Myocyte (in vitro differentiated cells): ENCODE data around the gene ONECUT3. TPM values are rescaled to one million over a fixed set of nuclear protein-coding genes. Genes with fewer than 3 reads are reported as not detected.
A peak's percentile ranks its signal among the peaks of the same experiment; 100 is the strongest.
"Not testable (repeated sequence)": the region's sequence is repeated elsewhere in the genome, so short reads cannot be mapped to it uniquely, and the experiment has no call there.

Source experiments
- DNase-seq: peaks from one replicate; pipeline ENCODE4 v3.0.0-alpha.2; 2012; ENCODE audit warnings: low read depth
- total RNA-seq: library from RNA; depleted of rRNA; stranded (reverse); fragments of >200 nt; gene quantifications from 2 replicates; pipeline ENCODE4 v1.2.3, GENCODE V29; 2014

The ONECUT3 gene
- total RNA-seq, 1 donor from 2014 or later: not detected

DNA sequence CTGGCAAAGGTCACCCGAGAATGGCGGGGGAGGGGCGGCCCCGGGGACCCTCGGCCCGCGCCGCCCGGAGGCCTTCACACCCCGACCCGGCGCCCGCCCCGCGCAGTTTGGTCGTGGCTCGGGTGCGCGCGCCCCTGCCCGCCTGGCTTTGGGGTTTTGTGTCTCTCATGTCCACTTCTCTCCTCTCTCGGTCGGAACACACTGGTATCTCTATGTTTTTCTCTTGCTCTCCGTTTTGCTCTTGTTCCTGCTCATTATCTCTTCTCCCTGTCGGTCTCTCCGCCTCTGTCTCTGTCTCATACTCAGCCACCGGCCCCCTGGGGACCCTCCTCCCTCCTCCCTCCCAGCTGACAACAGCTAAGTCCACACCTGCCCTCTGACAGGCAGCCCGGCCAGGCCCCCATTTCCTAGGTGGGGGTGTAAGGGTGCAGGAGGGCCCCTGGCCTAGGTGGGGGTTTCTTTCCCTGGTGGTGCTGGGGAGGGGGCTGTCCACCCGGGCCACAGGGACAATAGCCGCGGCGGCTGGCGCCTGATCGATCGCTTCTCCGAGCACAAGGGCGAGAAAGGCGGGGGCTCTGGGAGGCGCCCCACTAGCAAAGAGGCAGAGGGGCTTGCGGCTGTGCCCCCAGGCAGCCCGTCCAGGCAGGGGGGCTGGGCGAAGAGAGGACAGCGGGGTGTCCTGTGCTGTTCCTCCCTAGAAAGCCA, 2.3 kb downstream of the ONECUT3 start:
- DNase-seq: no peak

DNA sequence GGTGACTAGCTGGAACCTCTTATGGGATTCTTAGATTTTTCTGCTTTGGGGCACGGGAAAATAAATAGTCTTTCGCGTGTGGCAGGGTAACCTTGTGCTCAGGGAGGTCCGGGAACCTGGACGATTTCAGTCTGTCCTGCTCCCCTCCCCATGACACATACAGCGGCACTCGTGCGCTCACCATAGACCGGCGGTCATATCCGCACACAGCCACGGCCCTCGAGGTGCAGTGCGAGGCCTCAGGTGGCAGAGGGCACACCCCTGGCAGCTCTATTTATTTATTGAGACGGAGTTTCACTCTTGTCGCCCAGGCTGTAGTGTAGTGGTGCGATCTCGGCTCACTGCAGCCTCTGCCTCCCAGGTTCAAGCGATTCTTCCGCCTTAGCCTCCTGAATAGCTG, 3.0 kb downstream of the ONECUT3 start:
- no peak for DNase-seq

DNA sequence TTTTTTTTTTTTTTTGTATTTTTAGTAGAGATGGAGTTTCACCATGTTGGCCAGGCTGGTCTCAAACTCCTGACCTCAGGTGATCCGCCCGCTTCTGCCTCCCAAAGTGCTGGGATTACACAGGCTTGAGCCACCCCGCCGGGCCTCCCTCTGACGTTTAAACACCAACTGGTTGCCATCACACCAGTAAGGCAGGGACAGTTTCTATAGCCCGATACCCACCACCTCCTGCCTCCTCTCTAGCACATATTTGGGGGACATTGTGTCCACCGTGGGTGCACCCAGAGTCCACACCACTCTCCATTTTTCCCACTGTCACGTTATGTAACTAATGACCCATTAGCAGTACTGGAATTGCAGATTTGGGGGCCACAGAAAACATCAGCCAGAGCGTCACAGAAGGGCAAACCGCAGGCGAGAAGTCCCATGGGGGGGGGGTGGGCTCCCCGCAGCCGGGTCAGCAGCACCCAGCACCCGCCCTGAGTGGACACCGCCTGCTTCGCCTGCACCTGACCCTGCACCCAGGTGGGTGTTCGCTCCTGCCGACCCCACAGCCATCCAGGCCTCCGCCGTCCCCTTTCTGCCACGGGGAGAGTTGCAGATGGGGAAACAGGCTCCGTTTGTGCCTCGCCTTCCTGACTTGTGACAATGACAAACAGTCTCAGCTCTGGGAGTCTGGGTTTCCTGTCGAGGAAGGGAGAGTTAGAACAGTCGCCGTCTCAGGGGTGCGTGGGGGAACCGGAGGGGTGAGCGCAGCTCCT, 3.6 kb downstream of the ONECUT3 start:
- DNase-seq: no peak

DNA sequence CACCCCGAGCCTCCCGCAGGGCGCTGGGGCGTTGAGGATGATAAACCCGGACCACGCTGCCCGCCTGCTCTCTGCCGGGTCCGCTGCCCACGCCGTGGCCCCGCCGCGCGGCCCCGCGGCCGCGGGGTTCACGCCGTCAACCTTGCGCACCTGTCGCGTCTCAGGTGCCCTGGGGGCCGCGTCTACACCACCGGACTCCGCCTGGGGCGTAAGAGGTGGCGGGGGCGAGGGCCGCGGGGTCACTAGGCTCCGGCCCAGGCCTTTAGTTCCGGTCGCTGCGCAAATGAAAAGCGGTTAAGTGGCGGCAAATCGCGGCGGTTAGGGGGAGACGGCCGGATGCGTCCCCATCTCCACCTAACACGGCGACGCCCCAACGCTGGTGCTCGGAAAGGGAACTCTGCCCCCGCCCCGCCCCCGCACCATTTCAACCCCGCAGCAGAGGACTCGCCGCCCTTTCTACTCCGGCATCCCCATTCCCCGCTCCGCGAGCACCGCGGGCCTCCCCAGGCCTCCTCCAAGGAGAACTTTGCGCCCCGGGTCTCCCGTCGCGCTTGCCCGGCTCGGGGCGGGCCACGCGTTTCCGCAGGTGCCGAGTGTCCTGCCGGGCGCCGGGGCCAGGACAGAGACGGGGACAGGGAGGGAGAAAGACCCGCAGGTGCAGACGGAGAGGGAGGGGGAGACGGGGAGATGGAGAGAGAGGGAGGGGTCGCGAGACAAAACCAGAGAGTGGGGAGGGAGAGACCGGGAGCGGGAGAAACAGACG, 4.3 kb downstream of the ONECUT3 start:
- no peak for DNase-seq

DNA sequence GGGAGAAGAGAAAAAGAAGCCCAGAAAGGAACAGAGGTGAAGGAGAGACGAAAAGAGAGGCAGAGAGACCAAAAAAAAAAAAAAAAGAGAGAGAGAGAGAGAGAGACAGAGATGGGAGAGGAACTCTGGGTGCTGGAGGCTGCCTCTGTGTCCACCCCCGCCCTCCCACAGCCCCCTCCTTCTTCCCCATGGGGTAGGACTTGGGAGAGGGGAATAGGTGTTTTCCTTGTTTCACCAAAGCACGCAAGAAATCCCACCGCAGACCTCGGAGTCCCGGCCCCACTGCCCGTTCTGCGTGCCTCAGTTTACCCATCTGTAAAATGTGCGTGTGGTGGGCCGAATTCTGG, 4.9 kb downstream of the ONECUT3 start:
- no peak for DNase-seq

DNA sequence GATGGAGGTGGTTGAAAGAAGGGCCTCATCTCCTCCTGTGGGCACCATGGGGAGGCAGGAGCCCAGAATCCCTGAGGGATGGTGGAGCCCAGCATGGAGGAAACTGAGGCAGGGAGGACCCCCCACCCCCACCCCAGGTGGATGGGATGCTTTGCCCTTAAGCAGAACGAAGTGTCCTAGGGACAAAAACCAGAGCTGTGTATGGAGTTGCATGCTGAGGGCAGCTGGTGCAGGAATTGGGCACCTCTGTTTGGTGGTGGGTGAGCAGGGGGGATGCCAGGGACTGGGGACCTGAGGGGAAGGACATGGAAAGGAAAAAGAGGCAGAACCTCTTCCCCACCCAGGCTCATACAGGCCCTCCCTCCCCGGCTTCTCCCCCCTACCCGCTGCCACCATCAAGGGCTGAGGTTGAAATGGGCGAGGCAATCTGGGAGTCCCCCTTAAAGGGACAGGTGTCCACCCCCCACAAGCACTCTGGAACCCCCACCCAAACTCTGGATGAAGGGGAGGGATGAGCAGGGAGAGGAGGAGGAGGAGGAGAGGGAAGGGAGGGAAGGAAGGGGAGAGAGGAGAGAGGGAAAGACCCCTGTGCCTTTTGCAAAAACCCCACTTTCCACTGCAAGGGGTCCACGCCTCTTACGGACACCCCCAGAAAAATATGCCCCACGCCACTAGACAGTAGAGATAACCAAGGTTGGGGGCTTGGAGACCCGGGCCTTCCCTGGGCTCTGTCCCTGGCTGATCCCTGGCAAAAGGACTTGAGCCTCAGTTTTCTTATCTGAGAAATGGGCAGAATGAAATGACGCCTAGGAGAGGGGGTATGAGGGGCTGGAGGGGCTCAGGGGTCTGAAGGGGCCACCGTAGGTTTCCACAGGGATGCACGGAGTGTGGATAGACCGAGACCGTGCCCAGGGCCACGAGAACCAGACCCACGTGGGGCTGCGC, 5.9 kb downstream of the ONECUT3 start:
- no peak for DNase-seq

DNA sequence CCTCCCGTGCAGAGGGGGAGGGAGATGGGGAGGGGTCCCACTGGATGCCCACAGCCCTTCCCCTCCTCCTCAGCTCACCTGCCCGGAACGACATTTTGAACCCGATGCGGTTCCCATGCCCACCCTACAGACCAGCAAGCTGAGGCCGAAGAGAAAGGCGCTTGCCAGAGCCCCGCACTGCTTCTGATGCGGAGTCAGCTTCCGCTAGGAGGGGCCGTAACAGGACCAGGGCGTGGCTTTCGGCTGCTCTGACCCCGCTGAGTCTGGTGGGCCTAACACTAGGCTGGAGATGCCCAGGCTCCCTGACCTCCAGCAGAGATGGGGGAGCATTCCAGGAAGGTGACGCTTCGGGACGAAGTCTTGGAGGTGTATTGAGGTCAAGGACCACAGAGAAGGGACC, 6.7 kb downstream of the ONECUT3 start:
- DNase-seq: no peak

DNA sequence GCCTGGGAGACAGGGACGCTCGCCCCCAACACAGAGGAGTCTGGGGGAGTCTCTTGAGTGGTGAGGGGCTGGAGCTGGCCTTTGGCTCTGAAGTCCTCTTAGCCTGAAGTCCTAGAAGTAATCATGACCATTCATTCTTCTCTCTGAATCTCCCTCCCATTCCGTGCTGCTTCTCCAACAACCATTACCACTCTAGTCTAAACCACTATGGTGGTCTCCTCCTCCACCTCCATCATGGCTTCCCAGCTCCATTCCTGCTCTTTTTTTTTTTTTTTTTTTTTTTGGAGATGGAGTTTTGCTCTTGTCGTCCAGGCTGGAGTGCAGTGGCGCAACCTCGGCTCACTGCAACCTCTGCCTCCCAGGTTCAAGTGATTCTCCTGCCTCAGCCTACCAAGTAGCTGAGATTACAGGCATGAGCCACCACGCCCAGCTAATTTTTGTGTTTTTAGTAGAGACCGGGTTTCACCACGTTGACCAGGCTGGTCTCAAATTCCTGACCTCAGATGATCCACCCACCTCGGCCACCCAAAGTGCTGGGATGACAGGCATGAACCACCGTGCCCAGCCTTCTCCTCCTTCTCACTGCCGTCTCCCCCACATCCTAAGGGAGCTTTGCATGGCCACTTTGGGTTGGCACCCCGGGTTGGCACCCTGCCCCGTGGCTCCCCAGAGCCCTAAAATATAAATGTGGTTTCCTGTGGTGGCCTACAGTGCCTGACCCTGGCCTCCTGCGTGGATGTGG, 7.7 kb downstream of the ONECUT3 start:
- not testable (repeated sequence) for DNase-seq

DNA sequence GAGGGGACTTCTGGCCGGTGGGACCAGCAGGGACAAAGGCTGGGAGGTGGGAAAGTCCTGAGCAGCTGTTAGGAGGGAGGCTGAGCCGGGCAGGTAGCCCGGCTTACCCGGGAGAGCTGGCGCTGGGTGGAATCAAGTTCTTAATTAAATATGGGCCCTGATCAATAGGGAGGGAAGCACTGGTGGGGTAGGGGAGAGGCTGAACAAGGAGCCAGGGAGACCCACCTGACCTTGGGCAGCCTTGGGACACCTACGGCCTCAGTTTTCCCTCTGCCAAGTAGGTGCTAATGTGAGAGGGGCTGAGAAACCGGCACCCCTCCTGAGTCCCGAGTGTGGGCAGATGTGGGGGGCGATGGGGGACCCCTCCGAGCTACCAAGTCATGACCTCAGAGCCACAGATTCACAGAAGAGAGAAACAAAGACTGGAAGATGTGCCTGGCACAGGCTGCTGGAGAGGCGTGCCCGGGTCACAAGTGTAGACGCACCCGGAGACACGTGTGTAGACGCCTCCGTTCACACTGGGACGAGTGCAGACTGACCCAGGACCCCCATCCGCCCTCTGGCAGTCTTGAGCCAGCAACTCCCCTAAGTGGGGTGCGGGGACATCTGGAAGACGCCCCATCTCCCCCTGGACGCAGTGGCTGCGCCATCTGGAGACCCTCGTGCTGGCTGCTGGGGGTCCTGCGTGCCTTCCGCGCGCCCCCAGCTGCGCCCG, 8.4 kb downstream of the ONECUT3 start:
- DNase-seq: no peak

DNA sequence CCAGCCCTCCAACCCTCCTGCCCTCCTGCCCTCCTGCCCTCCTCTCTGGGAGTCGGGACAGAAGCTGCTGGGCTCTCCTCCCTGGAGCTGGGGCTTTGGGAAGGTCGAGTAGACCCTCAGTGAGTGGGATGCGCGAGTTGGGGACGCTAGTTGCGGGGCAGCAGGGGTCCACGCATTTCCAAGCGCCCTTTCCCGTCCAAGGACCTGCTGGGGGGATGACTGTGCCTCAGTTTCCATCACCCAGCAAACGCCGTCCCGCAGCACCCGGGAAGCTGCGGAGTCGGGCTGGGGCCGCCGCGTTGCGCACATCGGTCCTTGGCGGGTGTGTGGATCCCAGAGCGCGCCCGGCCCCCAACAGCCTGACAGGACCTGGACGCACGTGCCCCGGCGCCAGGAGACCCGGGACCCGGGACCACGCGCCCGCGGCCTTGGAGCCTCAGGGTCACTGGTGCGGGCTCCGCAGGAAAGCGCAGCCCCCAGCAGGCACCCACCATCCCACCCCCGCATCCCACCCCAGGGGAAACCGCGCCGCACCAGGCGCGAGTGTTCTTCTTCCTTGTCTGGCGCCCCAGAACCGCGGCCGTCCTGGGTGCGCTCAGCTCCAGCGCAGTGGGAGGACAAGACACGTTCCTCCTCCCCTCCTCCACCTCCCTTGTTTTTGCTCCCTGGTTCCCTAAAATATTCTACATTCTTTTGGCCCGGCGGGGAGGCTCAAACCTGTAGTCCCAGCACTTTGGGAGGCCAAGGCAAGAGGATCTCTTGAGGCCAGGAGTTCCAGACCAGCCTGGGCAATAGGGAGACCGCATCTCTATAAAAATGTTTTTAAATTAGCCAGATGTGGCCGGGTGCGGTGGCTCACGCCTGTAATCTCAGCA, 9.2 kb downstream of the ONECUT3 start:
- DNase-seq: no peak

DNA sequence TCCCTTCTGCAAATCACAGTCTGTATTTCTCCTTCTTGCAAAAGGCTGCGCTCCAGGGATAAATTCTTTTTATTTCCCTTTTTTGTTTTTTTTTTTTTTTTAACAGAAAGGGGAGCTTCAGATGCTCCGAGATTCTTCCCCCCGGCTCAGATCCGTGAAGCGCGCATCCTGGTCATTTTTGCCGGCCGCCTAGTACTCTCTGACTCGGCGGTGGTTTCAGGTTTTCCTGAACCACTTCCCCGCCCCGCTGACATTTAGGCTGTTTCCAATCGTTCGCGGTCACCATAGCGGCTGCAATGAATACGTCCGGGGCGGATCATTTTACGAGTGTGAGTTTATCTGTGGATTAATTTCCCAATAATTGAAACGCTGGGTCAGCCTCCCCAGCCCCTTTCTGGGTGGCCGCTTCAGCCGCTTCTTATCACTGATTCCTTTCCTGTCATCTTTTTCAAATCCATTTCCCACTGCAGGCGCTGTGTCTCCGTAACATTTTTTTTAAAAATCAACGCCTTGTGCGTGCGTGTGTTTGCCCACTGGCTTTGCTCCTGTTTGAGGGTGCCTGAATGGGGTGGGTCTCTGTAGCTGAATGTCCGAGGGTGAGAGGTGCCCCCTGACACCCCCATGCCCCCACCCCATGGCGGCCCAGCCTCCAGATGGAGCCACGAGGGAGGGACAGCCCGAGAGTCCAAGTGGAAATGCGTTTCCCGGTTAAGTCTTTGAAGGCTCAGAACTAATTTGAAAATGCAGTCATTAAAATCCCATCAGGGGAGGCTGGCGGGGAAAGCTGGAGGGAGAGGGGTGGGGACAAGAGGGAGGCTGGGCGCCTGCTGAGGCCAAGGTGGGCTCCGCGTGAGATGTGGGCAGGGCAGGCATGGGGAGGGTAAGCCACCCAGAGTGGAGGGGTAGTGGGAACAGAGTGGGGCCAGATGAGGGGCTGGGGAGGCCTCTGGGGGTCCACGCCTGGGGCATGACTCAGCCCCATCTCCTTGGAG, 10.6 kb downstream of the ONECUT3 start:
- no peak for DNase-seq

DNA sequence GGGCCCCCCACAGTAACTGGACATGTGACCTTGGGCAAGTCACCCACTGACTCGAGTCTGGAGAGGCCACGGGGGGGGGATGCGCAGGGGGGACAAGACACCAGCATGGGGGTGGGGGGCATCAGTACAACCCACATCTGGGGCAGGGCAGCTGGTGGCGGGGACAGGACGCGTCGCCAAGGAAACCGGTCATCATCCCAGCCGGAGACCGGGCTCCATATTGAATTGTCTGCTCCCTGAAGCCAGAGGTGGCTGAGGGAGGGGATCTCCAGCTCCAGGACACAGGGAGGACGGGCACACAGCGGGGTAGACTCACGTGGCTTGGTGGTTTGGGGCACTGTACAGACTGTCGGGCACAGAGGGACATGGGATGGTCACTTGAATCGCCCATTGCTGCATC, 11.4 kb downstream of the ONECUT3 start:
- no peak for DNase-seq

DNA sequence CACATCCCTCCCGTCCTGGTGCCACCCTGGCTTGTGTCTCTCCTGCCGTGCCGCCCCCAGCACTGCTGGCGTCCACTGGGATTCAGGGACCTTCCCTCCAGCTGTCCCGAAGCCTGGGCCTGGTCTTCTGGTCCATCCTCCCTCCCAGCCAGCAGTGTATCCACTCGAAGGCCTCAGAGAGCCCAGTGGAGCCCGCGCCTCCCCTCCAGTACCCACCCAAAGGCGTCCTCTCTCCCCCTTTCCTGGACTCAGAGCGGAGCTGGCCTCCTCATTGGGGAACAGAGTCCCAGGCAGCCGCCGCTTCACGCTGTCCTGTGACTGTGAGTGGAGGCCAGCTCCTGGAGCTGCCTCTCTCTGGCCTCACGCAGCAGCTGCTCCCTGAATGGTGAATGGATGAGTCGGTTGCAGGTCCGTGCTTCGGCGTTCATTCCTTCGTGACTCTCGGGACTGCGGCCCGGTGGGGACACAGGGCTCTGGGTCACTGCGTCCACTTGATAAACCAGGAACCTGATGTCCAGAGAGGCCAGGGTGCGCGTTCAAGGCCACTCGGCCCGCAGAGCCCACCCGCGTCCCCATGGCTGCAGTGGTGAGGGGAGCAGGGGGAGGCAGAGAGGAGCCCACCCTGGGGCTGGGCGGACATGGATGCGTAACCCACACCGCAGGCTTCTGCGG, 12.1 kb downstream of the ONECUT3 start:
- peak; percentile 72 for DNase-seq

DNA sequence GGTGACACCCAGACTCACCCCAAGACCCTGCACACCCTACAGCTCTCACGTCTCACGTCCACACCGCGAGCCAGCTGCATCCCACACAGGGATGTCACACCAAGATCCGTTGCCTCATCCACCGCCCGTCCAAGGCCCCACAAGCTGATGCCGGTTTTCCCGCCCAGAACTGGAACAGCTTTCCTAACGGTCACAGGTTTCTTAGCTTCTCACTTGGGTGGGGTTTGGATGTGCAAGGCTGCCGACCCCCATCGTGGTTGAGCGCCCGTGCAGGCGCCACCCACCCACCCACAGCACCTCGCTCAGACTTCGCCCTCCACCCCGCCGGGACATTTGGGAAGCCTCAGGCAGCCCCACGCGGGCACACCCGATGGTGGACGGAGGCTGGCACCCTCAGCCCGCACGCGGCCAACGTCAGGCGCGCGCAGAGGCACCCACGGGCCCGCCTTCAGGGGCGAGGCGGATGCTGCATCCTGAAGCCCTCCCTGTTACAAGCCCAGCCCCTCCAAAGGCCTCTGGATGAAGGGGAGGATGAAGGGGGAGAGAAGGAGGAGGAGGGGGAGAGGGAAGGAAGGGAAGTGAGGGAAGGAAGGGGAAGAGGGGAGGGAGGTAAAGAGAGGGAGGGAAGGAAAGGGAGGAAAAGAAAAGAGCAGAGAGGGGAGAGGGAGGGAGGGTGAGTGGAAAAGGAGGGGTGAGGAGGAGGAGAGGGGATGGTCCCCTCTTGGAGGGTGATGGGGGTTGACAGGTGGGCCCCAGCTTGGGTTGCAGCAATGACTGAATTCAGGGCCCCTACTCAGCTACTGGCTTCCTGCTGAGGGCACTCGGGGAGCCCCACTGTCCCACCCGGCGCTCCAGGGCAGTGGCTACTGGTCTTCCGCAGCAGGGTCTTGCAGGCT, 12.8 kb downstream of the ONECUT3 start:
- no peak for DNase-seq

DNA sequence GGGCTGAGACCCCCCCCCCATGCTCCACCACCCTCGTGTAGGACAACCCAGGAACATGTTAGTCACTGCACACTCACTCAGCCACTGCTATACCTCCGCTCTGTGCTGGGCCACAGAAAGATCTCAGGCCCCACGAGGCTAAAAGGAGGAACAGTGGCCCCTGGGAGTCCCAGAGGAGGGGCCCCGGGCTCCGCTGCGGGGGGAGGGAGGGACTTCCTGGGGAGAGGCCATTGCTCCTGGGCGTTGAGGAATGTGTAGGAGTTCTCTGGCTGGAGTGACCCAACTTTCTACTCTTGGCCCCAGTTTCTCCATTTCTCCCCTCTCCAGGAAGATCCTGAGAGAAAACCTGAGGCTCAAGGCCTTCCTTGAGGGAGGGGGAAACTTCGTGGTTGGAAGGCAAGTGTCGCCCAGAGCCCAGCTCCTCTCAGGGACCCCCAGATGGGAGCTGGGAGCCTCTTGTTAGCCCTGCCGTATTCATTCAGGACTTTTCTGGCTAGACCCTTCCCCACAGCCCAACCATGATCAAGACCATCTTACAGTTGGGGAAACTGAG, 13.6 kb downstream of the ONECUT3 start:
- DNase-seq: no peak
